Measurements from ENCODE around the gene RPL3.
A peak's percentile ranks its signal among the peaks of the same experiment; 100 is the strongest.

Gene RPL3

DNA sequence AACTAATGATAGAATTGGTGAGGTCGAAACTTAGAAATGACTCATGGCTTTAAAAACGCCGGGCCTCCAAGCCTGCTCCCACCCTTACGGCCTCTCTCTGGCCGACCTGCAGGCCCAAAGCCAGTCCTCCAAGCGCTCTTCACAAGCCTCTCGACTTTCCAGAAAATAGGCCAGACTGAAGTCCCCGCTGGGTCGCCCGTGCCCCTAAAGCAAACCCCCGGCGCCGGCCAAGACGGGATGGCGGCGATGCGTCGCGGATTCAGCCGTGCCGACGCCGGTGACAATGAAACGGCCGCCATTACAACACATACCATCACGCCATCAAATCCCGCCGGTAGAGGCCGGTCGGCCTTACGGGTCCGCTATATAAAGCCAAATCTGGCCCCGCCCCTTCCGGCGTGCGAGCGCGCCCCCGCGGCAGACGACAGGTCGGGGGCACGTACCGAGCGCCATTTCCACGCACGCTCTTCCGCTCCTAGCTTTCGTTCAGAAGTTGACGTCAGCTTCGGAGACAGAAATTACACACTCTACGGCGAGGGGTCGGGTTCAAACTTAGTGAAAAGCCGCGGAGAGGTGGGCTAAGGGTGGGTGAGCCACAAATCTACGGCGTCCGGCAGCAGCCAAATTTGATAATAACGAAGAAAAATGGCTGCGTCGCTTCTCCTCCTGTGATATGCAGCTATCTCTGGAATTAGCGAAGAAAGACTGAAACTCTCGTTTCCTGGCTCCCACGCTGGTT, at the start of gene RPL3:
RPL3 (minus strand) TSS at position 340 of the 739 bp plus-strand sequence; CDS start at position 314, 26 bp downstream.
- H3K36me3 ChIP-seq (ENCODE audit: control insufficient read depth, insufficient read depth, low read length): peaks cover 44% of the 10 kb centered on the region
- H3K4me3 ChIP-seq (ENCODE audit: low read depth, low read length): peak within 1 kb of the TSS; percentile 95

DNA sequence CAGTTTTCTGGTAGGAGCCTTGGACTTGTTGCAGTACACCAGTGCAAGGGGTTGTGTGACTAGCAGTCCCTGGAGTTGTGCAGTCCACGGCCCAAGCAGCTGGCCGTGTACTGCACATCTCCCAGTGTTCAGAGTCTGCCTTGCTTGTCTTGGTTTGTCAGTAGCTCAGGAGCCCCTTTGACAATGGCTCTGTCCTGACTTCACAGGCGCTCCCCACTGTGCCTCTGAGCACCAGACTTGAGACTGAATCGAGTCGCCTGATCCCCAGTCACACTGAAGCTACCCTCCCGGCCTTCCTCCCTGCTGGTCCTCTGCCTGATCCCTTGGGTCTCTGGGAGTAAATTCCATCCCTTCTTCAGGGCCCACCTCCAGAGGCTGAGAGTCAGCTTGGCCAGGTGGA, 49.8 kb upstream of the RPL3 start:
- Histone ChIP-seq H3K36me3 (ENCODE audit: control insufficient read depth, insufficient read depth, low read length) (0 out of 2 replicates have a peak, but pooled peaks cover 4% of the 10 kb centered on the region), H3K4me1 (ENCODE audit: control insufficient read depth, insufficient read depth, low read length) (0 out of 2 replicates have a peak, but pooled peaks cover 5% of the 10 kb centered on the region), H3K27ac (ENCODE audit: low read depth, low read length) (no peak overlapping the region), H3K9ac (ENCODE audit: low read depth, low read length) (no peak overlapping the region), H3K4me3 (ENCODE audit: low read depth, low read length) (no peak overlapping the region), H3K27me3 (ENCODE audit: control insufficient read depth, insufficient read depth, low read length) (no peaks in the 10 kb centered on the region), H3K9me3 (ENCODE audit: control insufficient read depth, insufficient read depth, low read length) (no peaks in the 10 kb centered on the region)

More for the DNA sequence above, at the start of gene RPL3:
- H3K4me1 ChIP-seq (ENCODE audit: control insufficient read depth, insufficient read depth, low read length): peaks cover 21% of the 10 kb centered on the region
- H3K9ac ChIP-seq (ENCODE audit: low read depth, low read length): peak within 1 kb of the TSS; percentile 98
- H3K9me3 ChIP-seq (ENCODE audit: control insufficient read depth, insufficient read depth, low read length): no peaks in the 10 kb centered on the region
- no peaks in the 10 kb centered on the region for H3K27me3 ChIP-seq (ENCODE audit: control insufficient read depth, insufficient read depth, low read length)
- peak within 1 kb of the TSS; percentile 99 for H3K27ac ChIP-seq (ENCODE audit: low read depth, low read length)

DNA sequence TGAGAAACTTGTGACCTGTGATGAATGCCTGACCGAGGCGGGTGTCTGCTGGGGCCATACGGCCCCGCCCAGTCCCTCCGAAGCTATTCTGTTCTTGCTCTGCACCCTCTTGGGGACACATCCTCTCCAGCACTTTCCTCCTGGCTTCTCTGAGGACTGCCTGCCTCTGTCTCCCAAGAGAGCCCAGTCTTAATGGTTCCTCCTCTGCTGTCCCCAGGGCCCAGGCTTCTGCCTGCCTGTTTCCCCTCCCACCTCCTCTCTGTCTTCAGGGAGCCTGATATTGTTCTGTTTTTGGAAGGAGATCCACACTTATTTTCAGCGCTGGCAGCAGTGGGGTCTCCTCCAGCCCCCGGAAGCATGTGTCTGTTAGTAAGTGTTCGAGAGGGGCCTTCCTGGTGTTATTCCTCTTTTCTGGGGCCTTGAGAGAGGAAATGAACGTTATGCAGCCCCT, 49.1 kb upstream of the RPL3 start:
- H3K27ac ChIP-seq (ENCODE audit: low read depth, low read length): no peak overlapping the region
- H3K4me3 ChIP-seq (ENCODE audit: low read depth, low read length): no peak overlapping the region
- H3K4me1 ChIP-seq (ENCODE audit: control insufficient read depth, insufficient read depth, low read length): peaks cover 5% of the 10 kb centered on the region; the same call in 1 of the 2 replicates
- H3K9ac ChIP-seq (ENCODE audit: low read depth, low read length): no peak overlapping the region
- no peaks in the 10 kb centered on the region for H3K9me3 ChIP-seq (ENCODE audit: control insufficient read depth, insufficient read depth, low read length)
- H3K36me3 ChIP-seq (ENCODE audit: control insufficient read depth, insufficient read depth, low read length): 0 out of 2 replicates have a peak, but pooled peaks cover 4% of the 10 kb centered on the region
- no peaks in the 10 kb centered on the region for H3K27me3 ChIP-seq (ENCODE audit: control insufficient read depth, insufficient read depth, low read length)

DNA sequence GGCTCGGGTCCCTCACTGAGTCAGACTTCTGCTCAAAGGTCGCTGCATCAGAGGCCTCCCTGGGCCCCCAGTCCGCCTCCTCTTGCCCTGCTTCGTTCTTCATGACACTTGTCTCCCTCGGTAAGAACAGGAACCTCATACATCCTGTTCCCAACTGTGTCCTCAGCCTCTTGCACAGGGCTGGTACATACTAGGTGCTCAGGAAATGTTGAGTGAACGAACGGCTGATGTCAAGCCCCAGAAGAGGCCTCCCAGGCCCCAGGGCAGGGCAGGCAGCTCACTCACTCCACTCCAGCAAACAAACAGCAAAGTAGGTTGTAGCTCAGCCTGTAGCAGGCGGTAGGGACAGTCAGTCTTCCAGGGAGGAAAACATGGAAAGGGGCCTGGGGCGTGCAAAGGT, 47.6 kb upstream of the RPL3 start:
- Histone ChIP-seq H3K4me3 (ENCODE audit: low read depth, low read length) (no peak overlapping the region), H3K27me3 (ENCODE audit: control insufficient read depth, insufficient read depth, low read length) (no peaks in the 10 kb centered on the region), H3K9me3 (ENCODE audit: control insufficient read depth, insufficient read depth, low read length) (no peaks in the 10 kb centered on the region), H3K4me1 (ENCODE audit: control insufficient read depth, insufficient read depth, low read length) (peaks cover 14% of the 10 kb centered on the region), H3K9ac (ENCODE audit: low read depth, low read length) (no peak overlapping the region), H3K36me3 (ENCODE audit: control insufficient read depth, insufficient read depth, low read length) (0 out of 2 replicates have a peak, but pooled peaks cover 4% of the 10 kb centered on the region), H3K27ac (ENCODE audit: low read depth, low read length) (no peak overlapping the region)

DNA sequence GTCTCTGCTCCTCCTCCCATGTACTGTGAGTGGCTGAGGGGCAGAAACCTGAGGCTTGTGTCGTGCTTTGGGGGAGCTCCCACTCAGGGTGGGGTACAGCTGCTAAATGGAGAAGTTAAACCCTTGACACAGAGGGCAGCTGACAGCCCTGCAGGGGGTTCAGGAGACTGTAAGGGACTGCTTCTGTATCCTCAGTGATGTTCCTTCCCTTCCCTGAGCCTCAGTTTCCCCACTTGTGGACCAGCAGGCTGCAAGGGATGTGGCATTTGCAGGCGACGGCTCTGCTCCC, 46.0 kb upstream of the RPL3 start:
- Histone ChIP-seq H3K9me3 (ENCODE audit: control insufficient read depth, insufficient read depth, low read length) (no peaks in the 10 kb centered on the region), H3K4me3 (ENCODE audit: low read depth, low read length) (no peak overlapping the region), H3K27me3 (ENCODE audit: control insufficient read depth, insufficient read depth, low read length) (no peaks in the 10 kb centered on the region), H3K4me1 (ENCODE audit: control insufficient read depth, insufficient read depth, low read length) (peaks cover 24% of the 10 kb centered on the region), H3K36me3 (ENCODE audit: control insufficient read depth, insufficient read depth, low read length) (0 out of 2 replicates have a peak, but pooled peaks cover 4% of the 10 kb centered on the region), H3K9ac (ENCODE audit: low read depth, low read length) (no peak overlapping the region), H3K27ac (ENCODE audit: low read depth, low read length) (no peak overlapping the region)

DNA sequence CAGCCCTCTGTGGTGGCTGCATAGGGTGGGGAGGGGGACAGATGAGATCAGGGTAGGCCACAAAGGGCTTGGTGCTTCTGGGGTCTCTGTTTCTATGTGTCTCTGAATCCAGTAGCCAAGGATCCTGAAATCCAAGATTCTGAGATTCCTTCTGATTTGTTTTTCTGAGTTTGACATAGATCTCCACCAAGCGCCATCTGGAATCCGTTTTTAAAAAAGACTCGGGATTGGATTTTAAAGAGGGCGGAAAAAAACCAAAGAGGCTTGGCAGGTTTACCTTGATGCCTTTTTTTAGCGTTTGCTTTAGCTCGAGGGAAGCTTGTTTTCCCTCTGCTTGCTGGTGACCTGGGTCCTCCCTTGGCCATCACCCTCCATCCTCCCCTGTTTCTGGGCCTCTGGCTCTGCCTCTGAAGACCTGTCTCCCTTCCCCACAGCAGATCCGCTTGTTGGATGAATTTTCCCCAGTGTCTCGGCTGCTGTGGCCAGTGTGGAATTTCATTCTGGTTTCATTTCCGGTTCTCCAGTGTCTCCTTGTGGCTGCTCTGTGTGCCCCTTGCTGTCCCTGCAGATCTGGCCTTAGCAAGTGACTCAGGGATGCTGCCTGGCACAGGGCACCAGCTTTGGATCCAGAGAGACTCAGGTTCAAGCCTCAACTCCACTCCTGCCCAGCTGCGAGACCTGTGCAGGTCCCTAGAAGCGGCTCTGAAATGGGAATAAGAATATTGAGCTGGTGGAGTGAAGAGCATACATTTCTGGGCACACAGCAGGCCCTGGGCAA, 45.5 kb upstream of the RPL3 start:
- H3K9me3 ChIP-seq (ENCODE audit: control insufficient read depth, insufficient read depth, low read length): no peaks in the 10 kb centered on the region
- no peaks in the 10 kb centered on the region for H3K27me3 ChIP-seq (ENCODE audit: control insufficient read depth, insufficient read depth, low read length)
- H3K4me3 ChIP-seq (ENCODE audit: low read depth, low read length): no peak overlapping the region
- peaks cover 28% of the 10 kb centered on the region for H3K4me1 ChIP-seq (ENCODE audit: control insufficient read depth, insufficient read depth, low read length)
- H3K9ac ChIP-seq (ENCODE audit: low read depth, low read length): no peak overlapping the region
- H3K27ac ChIP-seq (ENCODE audit: low read depth, low read length): no peak overlapping the region
- H3K36me3 ChIP-seq (ENCODE audit: control insufficient read depth, insufficient read depth, low read length): 0 out of 2 replicates have a peak, but pooled peaks cover 4% of the 10 kb centered on the region

DNA sequence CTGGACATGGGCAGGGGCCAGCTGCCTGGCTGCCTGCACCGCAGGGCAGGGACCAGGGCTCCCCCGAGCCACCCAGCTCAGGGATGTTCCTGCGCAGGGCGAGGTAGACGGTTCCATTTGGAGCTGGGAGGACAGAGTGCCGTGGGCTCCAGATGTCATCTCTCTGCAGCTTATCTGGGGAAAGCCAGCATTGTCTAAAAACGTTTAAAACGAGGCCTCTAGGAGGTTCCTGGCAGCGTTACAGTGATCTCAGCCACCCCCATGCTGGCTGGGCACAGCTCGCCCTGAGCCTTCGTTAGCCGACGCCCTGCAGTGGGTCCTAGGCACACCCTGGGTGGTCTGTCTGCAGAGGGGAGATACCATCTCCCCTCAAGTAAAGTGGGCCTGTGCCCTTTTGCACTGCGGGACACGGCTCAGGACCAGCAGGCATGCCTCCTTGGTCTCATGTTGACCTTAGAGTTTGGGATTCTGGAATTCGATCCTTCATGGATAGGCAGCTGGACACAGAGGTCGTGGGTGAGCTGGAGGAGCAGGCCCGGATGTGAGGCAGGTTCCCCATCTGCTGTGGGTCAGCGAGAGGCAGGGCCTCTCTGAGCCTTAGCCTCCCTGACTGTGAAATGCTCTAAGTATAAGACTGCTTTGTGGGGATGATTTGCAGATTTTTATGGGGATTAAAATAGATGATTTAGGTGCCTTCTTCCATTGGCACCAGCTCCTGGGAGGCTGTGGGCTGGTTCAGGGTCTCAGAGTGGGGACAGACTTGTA, 44.5 kb upstream of the RPL3 start:
- peaks cover 28% of the 10 kb centered on the region for H3K4me1 ChIP-seq (ENCODE audit: control insufficient read depth, insufficient read depth, low read length)
- H3K27ac ChIP-seq (ENCODE audit: low read depth, low read length): no peak overlapping the region
- H3K27me3 ChIP-seq (ENCODE audit: control insufficient read depth, insufficient read depth, low read length): no peaks in the 10 kb centered on the region

DNA sequence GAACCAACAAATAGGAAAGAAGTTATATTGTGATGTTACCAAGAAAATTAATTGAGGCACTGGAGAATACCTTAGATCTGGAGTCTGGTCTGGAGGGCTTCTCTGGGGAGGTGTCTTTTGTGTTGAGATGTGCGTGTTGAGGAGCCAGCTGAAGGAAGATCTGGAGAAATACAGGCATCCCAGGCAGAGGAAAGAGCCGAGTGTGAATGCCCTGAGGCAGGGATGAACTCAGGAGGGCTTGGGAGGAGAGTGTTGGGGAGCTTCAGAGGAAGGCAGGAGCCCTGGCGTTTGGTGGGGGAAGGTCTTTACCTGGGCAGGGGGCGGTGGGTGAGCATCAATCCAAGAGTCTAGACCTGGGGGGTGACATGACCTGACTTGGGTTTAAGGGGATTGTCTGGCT, 43.5 kb upstream of the RPL3 start:
- Histone ChIP-seq H3K4me1 (ENCODE audit: control insufficient read depth, insufficient read depth, low read length) (peaks cover 28% of the 10 kb centered on the region), H3K27ac (ENCODE audit: low read depth, low read length) (no peak overlapping the region), H3K27me3 (ENCODE audit: control insufficient read depth, insufficient read depth, low read length) (no peaks in the 10 kb centered on the region), H3K9ac (ENCODE audit: low read depth, low read length) (no peak overlapping the region), H3K4me3 (ENCODE audit: low read depth, low read length) (no peak overlapping the region), H3K36me3 (ENCODE audit: control insufficient read depth, insufficient read depth, low read length) (0 out of 2 replicates have a peak, but pooled peaks cover 4% of the 10 kb centered on the region), H3K9me3 (ENCODE audit: control insufficient read depth, insufficient read depth, low read length) (no peaks in the 10 kb centered on the region)

More for the DNA sequence above, 44.5 kb upstream of the RPL3 start:
- Histone ChIP-seq H3K9me3 (ENCODE audit: control insufficient read depth, insufficient read depth, low read length) (no peaks in the 10 kb centered on the region), H3K9ac (ENCODE audit: low read depth, low read length) (no peak overlapping the region), H3K36me3 (ENCODE audit: control insufficient read depth, insufficient read depth, low read length) (0 out of 2 replicates have a peak, but pooled peaks cover 4% of the 10 kb centered on the region), H3K4me3 (ENCODE audit: low read depth, low read length) (no peak overlapping the region)

DNA sequence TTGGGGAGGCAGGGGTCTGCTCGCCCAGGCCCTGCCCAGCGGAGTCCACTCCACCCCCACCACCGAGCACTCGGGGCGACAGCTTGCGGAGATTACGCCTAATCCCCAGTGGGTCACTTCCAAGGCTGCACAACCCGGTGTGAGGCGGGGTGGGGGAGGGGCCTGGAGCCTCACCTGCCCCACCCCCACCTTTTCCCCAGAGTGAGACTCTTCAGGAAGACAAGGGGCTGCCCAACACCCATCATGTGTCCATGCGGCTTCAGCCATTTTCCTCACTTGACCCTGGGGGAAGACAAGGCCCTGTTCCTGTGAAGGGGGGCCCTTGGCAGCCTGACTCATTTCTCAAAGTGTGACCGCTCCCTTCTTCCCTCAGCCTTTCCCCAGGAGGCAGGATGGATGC, 42.8 kb upstream of the RPL3 start:
- H3K9me3 ChIP-seq (ENCODE audit: control insufficient read depth, insufficient read depth, low read length): no peaks in the 10 kb centered on the region
- H3K9ac ChIP-seq (ENCODE audit: low read depth, low read length): peak overlapping the region; percentile 36; the same call in 1 of the 2 replicates
- H3K4me1 ChIP-seq (ENCODE audit: control insufficient read depth, insufficient read depth, low read length): peaks cover 28% of the 10 kb centered on the region
- H3K4me3 ChIP-seq (ENCODE audit: low read depth, low read length): no peak overlapping the region
- H3K36me3 ChIP-seq (ENCODE audit: control insufficient read depth, insufficient read depth, low read length): 0 out of 2 replicates have a peak, but pooled peaks cover 4% of the 10 kb centered on the region
- no peak overlapping the region for H3K27ac ChIP-seq (ENCODE audit: low read depth, low read length)
- no peaks in the 10 kb centered on the region for H3K27me3 ChIP-seq (ENCODE audit: control insufficient read depth, insufficient read depth, low read length)

DNA sequence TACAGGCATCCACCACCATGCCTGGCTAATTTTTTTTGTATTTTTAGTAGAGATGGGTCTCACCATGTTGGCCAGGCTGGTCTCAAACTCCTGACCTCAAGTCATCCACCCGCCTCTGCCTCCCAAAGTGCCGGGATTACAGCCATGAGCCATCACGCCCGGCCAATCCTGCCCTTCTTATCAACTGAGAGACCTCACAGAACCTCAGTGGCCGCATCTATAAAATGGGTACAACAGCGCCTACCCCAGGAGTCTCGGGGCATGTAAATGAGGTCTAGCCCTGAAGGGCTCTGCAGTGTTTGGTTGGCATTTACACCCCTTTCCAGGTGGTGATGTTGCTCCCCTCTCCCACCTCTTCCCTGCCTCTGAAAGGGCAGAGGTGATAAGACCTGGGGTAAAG, 42.1 kb upstream of the RPL3 start:
- Histone ChIP-seq H3K27ac (ENCODE audit: low read depth, low read length) (no peak overlapping the region), H3K4me1 (ENCODE audit: control insufficient read depth, insufficient read depth, low read length) (peaks cover 28% of the 10 kb centered on the region), H3K9me3 (ENCODE audit: control insufficient read depth, insufficient read depth, low read length) (no peaks in the 10 kb centered on the region), H3K27me3 (ENCODE audit: control insufficient read depth, insufficient read depth, low read length) (no peaks in the 10 kb centered on the region), H3K4me3 (ENCODE audit: low read depth, low read length) (no peak overlapping the region), H3K9ac (ENCODE audit: low read depth, low read length) (no peak overlapping the region), H3K36me3 (ENCODE audit: control insufficient read depth, insufficient read depth, low read length) (no peaks in the 10 kb centered on the region)

All from HUES48 (cell line).